HepG2 (cell line): ENCODE results near the gene TRAIP. TPM values are rescaled to one million over a fixed set of nuclear protein-coding genes. Genes with fewer than 3 reads are reported as not detected.

Experiments used
- ARNT2 ChIP-seq: sonication (generic); formaldehyde crosslinking; IDR thresholded peaks from 2 replicates; pipeline ENCODE4 v1.8.0; 2022; ENCODE audit warnings: mild to moderate bottlenecking, low read depth, missing genetic modification reagents, moderate library complexity
- ARNTL ChIP-seq: sonication (generic); formaldehyde crosslinking; IDR thresholded peaks from 2 replicates; pipeline ENCODE4 v1.4.0; 2020; ENCODE audit warnings: mild to moderate bottlenecking, missing genetic modification reagents
- DR1 ChIP-seq: sonication (generic); formaldehyde crosslinking; IDR thresholded peaks from 2 replicates; pipeline ENCODE4 v1.8.0; 2021; ENCODE audit warnings: mild to moderate bottlenecking, missing genetic modification reagents, inconsistent platforms
- EED ChIP-seq: sonication (generic); formaldehyde crosslinking; IDR thresholded peaks from 2 replicates; pipeline ENCODE4 v1.5.0; 2020; ENCODE audit warnings: mild to moderate bottlenecking, missing genetic modification reagents
- FOXA3 ChIP-seq: IDR thresholded peaks from 2 replicates; pipeline ENCODE4 v1.6.1; 2016; ENCODE audit warnings: missing genetic modification reagents, missing compliant biosample characterization
- GABPA ChIP-seq, 2 experiments: IDR thresholded peaks; 2 replicates each; pipeline ENCODE4 v1.6.1; 2011 to 2016; ENCODE audit warnings: low read depth in 2 of 2, low read length in 1 of 2, missing biosample characterization in 1 of 2, missing genetic modification characterization in 1 of 2
- HMG20A ChIP-seq: IDR thresholded peaks from 2 replicates; pipeline ENCODE4 v1.6.1; 2016; ENCODE audit warnings: borderline replicate concordance
- IRF2 ChIP-seq: IDR thresholded peaks from 2 replicates; pipeline ENCODE4 v1.6.1; 2018; ENCODE audit warnings: missing genetic modification reagents, missing compliant biosample characterization
- KDM6A ChIP-seq: IDR thresholded peaks from 2 replicates; pipeline ENCODE4 v1.6.1; 2016; ENCODE audit warnings: low read depth
- MED1 ChIP-seq: sonication (generic); formaldehyde crosslinking; IDR thresholded peaks from 2 replicates; pipeline ENCODE4 v1.4.0; 2020; ENCODE audit warnings: missing genetic modification reagents
- MXD4 ChIP-seq: IDR thresholded peaks from 2 replicates; pipeline ENCODE4 v1.6.1; 2016; ENCODE audit warnings: mild to moderate bottlenecking, missing biosample characterization, missing genetic modification reagents
- NFE2L2 ChIP-seq: fragments of 150-350 bp; IDR thresholded peaks from 2 replicates; pipeline ENCODE4 v1.6.1; 2014; ENCODE audit warnings: low read length
- YY1 ChIP-seq: IDR thresholded peaks from 2 replicates; pipeline ENCODE4 v1.6.1; 2011; ENCODE audit warnings: low read length, low read depth, moderate library complexity, mild to moderate bottlenecking; ENCODE audit not compliant: insufficient read depth, insufficient replicate concordance
- ZMYM4 ChIP-seq: sonication (generic); formaldehyde crosslinking; IDR thresholded peaks from 2 replicates; pipeline ENCODE4 v1.8.1; 2023; ENCODE audit warnings: mild to moderate bottlenecking, missing genetic modification reagents
- ZNF138 ChIP-seq: sonication (generic); formaldehyde crosslinking; IDR thresholded peaks from 2 replicates; pipeline ENCODE4 v1.5.0; 2020; ENCODE audit warnings: mild to moderate bottlenecking, low read depth, missing genetic modification reagents
- ZNF234 ChIP-seq: sonication (generic); formaldehyde crosslinking; conservative IDR thresholded peaks from 2 replicates; pipeline ENCODE4 v1.5.1; 2020; ENCODE audit warnings: mild to moderate bottlenecking, missing genetic modification reagents
- ZNF350 ChIP-seq: sonication (generic); formaldehyde crosslinking; IDR thresholded peaks from 2 replicates; pipeline ENCODE4 v1.4.0; 2020; ENCODE audit warnings: mild to moderate bottlenecking, low read depth, missing genetic modification reagents, borderline replicate concordance
- polyA plus RNA-seq, 8 experiments: library from polyadenylated mRNA; depleted of rRNA in 3 of 8; stranded (reverse) in 7 of 8; unstranded in 1 of 8; fragments of >200 nt; fragmentation: Illumina TruSeq in 4 of 8; extraction: Trizol in 4 of 8; gene quantifications; 2 replicates each; pipeline versions ENCODE4 v1.2.1 to v1.2.3, GENCODE V29; 2011 to 2016; ENCODE audit warnings: low read depth in 4 of 8, missing spikeins in 1 of 8, mixed read lengths in 1 of 8; ENCODE audit not compliant: insufficient read depth in 1 of 8
- total RNA-seq, 5 experiments: library from RNA; depleted of rRNA; stranded (reverse); fragments of >200 nt; fragmentation: Illumina TruSeq; extraction: Trizol; gene quantifications; 2 replicates each; pipeline ENCODE4 v1.2.3, GENCODE V29; 2016; ENCODE audit warnings: low read depth in 1 of 5
- TF ChIP-seq, protein P1 (sequence below): sonication (generic); formaldehyde crosslinking; IDR thresholded peaks from 2 replicates; pipeline ENCODE4 v1.4.0; 2020; ENCODE audit warnings: missing genetic modification reagents
- TF ChIP-seq, protein P2 (sequence below): sonication (generic); formaldehyde crosslinking; IDR thresholded peaks from 2 replicates; pipeline ENCODE4 v1.4.0; 2020; ENCODE audit warnings: missing genetic modification reagents, borderline replicate concordance
- TF ChIP-seq, protein P3 (sequence below): sonication (generic); formaldehyde crosslinking; conservative IDR thresholded peaks from 2 replicates; pipeline ENCODE4 v1.4.0; 2020; ENCODE audit warnings: mild to moderate bottlenecking, missing genetic modification reagents, moderate library complexity
- TF ChIP-seq, protein P4 (sequence below): sonication (generic); formaldehyde crosslinking; IDR thresholded peaks from 2 replicates; pipeline ENCODE4 v1.9.0; 2022; ENCODE audit warnings: low read depth, missing genetic modification reagents

The TRAIP gene
- total and polyA plus RNA-seq, 2 of the 13 experiments (the other 11 are each of a cell fraction or from before 2014, with no cell fraction given), result 13.9 to 23.9 TPM

DNA sequence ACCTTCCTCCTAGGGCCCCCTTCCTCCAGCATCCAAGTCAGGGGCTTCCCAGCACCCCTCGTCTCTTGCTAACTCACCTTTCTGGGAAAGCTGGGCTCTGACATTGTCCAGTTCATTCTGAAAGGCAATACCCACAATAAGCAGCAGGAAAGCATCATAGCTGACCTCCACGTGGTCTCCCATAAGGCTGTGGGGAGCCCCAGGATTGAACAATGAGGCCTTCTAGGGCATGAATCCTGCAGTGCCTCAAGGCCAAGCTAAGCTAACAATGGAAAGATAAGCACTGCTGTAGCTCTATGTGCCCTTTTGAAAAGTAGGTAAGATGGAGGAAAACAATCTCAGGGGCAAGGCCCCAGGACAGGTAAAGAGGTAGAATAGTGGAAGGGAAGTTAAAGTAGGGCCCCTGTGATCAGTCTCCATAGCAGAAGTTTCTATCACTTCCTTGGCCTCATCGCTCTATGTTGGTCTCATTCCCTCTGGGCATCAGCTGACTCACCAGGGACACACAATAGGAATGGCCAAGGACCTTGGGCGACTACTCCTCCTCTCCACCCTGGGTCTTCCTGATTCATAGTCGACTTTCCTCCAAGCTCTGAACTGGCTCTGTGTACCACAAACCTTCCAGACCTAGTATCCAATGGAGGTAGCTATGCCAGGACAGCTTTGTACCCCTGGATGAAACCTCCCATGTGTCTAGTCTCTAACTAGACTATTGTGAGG lies 11.7 kb downstream of the TRAIP start (continued):
- 0 out of 2 replicates have a peak, but pooled peaks have one; percentile 25 for TF ChIP-seq ARNT2 (CRISPR knock-in tag)
- TF ChIP-seq, protein P1, sequence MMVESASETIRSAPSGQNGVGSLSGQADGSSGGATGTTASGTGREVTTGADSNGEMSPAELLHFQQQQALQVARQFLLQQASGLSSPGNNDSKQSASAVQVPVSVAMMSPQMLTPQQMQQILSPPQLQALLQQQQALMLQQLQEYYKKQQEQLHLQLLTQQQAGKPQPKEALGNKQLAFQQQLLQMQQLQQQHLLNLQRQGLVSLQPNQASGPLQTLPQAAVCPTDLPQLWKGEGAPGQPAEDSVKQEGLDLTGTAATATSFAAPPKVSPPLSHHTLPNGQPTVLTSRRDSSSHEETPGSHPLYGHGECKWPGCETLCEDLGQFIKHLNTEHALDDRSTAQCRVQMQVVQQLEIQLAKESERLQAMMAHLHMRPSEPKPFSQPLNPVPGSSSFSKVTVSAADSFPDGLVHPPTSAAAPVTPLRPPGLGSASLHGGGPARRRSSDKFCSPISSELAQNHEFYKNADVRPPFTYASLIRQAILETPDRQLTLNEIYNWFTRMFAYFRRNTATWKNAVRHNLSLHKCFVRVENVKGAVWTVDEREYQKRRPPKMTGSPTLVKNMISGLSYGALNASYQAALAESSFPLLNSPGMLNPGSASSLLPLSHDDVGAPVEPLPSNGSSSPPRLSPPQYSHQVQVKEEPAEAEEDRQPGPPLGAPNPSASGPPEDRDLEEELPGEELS, result peak; percentile 26; the same call in 1 of the 2 replicates
- TF ChIP-seq MXD4, result 0 out of 2 replicates have a peak, but pooled peaks have one; percentile 52
- TF ChIP-seq ARNTL (CRISPR knock-in tag), result 0 out of 2 replicates have a peak, but pooled peaks have one; percentile 23
- peak; percentile 68 for TF ChIP-seq FOXA3 (CRISPR knock-in tag)
- TF ChIP-seq YY1, result no peak
- TF ChIP-seq, protein P2, sequence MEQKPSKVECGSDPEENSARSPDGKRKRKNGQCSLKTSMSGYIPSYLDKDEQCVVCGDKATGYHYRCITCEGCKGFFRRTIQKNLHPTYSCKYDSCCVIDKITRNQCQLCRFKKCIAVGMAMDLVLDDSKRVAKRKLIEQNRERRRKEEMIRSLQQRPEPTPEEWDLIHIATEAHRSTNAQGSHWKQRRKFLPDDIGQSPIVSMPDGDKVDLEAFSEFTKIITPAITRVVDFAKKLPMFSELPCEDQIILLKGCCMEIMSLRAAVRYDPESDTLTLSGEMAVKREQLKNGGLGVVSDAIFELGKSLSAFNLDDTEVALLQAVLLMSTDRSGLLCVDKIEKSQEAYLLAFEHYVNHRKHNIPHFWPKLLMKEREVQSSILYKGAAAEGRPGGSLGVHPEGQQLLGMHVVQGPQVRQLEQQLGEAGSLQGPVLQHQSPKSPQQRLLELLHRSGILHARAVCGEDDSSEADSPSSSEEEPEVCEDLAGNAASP (CRISPR knock-in tag), result 0 out of 2 replicates have a peak, but pooled peaks have one; percentile 34
- peak; percentile 33; the same call in 1 of the 2 replicates for TF ChIP-seq HMG20A (CRISPR knock-in tag)
- no peak for TF ChIP-seq GABPA (IDR thresholded peaks at IDR 0.05; ENCODE audit: low read depth, low read length)
- TF ChIP-seq GABPA (CRISPR knock-in tag; IDR thresholded peaks at IDR 0.05; ENCODE audit: low read depth), result no peak
- peak; percentile 48 for TF ChIP-seq MED1 (CRISPR knock-in tag)
- no peak for TF ChIP-seq NFE2L2
- TF ChIP-seq ZNF138, result no peak
- TF ChIP-seq ZNF234, result no peak
- TF ChIP-seq EED, result no peak
- TF ChIP-seq, protein P3, sequence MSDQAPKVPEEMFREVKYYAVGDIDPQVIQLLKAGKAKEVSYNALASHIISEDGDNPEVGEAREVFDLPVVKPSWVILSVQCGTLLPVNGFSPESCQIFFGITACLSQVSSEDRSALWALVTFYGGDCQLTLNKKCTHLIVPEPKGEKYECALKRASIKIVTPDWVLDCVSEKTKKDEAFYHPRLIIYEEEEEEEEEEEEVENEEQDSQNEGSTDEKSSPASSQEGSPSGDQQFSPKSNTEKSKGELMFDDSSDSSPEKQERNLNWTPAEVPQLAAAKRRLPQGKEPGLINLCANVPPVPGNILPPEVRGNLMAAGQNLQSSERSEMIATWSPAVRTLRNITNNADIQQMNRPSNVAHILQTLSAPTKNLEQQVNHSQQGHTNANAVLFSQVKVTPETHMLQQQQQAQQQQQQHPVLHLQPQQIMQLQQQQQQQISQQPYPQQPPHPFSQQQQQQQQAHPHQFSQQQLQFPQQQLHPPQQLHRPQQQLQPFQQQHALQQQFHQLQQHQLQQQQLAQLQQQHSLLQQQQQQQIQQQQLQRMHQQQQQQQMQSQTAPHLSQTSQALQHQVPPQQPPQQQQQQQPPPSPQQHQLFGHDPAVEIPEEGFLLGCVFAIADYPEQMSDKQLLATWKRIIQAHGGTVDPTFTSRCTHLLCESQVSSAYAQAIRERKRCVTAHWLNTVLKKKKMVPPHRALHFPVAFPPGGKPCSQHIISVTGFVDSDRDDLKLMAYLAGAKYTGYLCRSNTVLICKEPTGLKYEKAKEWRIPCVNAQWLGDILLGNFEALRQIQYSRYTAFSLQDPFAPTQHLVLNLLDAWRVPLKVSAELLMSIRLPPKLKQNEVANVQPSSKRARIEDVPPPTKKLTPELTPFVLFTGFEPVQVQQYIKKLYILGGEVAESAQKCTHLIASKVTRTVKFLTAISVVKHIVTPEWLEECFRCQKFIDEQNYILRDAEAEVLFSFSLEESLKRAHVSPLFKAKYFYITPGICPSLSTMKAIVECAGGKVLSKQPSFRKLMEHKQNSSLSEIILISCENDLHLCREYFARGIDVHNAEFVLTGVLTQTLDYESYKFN (CRISPR knock-in tag), result peak; percentile 74
- TF ChIP-seq, protein P4, sequence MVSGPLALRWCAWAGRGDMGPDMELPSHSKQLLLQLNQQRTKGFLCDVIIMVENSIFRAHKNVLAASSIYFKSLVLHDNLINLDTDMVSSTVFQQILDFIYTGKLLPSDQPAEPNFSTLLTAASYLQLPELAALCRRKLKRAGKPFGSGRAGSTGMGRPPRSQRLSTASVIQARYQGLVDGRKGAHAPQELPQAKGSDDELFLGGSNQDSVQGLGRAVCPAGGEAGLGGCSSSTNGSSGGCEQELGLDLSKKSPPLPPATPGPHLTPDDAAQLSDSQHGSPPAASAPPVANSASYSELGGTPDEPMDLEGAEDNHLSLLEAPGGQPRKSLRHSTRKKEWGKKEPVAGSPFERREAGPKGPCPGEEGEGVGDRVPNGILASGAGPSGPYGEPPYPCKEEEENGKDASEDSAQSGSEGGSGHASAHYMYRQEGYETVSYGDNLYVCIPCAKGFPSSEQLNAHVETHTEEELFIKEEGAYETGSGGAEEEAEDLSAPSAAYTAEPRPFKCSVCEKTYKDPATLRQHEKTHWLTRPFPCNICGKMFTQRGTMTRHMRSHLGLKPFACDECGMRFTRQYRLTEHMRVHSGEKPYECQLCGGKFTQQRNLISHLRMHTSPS, result 0 out of 2 replicates have a peak, but pooled peaks have one; percentile 37
- no peak for TF ChIP-seq DR1 (CRISPR knock-in tag)
- TF ChIP-seq ZMYM4 (CRISPR knock-in tag), result peak; percentile 75
- 0 out of 2 replicates have a peak, but pooled peaks have one; percentile 35 for TF ChIP-seq KDM6A (CRISPR knock-in tag)
- TF ChIP-seq IRF2, result 0 out of 2 replicates have a peak, but pooled peaks have one; percentile 26
- 0 out of 2 replicates have a peak, but pooled peaks have one; percentile 23 for TF ChIP-seq ZNF350 (CRISPR knock-in tag)
